GM19035 (cell line): ENCODE measurements around the gene HSPD1.

Experiments used
- ATAC-seq: cut with Tn5 transposase; IDR thresholded peaks from one replicate; pipeline ENCODE4 v1.9.1; 2021; ENCODE audit not compliant: unreplicated experiment

The HSPD1 gene

DNA sequence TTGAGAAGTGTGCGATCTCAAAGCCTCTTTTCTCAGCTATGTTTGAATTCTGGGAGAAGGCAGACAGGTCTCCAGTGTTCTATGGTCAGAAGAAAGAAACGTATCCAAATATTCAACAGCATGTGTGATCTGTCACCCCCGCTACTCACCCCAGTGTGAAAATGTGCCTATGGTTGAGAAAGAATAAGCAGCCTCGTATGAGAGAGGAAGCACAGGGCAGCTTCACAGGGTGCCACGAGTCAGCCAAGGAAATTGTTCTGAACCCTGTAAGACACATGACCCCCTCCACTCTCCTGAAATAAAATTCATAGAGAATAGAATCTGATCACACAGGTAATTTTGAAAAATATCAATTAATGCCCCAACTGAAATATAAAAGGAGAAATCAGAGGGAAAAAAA, 56.8 kb downstream of the HSPD1 start:
- ATAC-seq, result no peak

DNA sequence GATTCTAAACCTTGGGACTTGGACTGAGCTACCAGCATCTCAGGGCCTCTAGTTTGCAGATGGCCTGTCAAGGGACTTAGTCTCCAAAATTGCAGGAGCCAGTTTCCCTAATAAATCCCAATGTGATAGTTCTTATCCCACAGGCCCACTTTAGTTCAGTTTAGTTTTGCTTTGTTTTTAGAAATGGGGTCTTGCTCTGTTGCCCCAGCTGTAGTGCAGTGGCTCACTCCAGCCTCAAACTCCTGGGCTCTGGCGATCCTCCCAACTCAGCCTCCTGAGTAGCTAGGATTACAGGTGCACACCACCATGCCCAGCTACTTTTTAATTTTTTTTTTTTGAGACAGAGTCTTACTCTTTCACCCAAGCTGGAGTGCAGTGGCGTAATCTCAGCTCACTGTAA, 62.3 kb downstream of the HSPD1 start:
- no peak for ATAC-seq
